Thymus (tissue), 11 donors: ENCODE measurements around the gene LRRFIP2. TPM values are rescaled to one million over a fixed set of nuclear protein-coding genes. Genes with fewer than 3 reads are reported as not detected.
"Not testable (repeated sequence)": the region's sequence is repeated elsewhere in the genome, so short reads cannot be mapped to it uniquely, and the experiment has no call there.

ENCODE experiments used
- DNase-seq, 9 donors: peaks; one replicate each; pipeline ENCODE4 v3.0.0-alpha.2; 2013; ENCODE audit warnings: low spot score in 9 of 9, low read depth in 6 of 9, missing footprints in 1 of 9
- H3K27ac ChIP-seq, 2 donors: one replicate each; pipeline ENCODE4 v1.5.1; 2013; ENCODE audit warnings: control low read depth in 1 of 2, low read depth in 1 of 2, low read length in 1 of 2, mild to moderate bottlenecking in 1 of 2, moderate library complexity in 1 of 2
- H3K27me3 ChIP-seq, 2 donors: one replicate each; pipeline ENCODE4 v1.5.1; 2013; ENCODE audit warnings: low read length in 1 of 2; ENCODE audit not compliant: control insufficient read depth in 2 of 2, insufficient read depth in 1 of 2
- H3K36me3 ChIP-seq, 2 donors: one replicate each; pipeline ENCODE4 v1.5.1; 2013; ENCODE audit warnings: low read length in 1 of 2, mild to moderate bottlenecking in 1 of 2, moderate library complexity in 1 of 2; ENCODE audit not compliant: control insufficient read depth in 2 of 2, insufficient read depth in 2 of 2
- H3K4me1 ChIP-seq, 2 donors: one replicate each; pipeline ENCODE4 v1.5.1; 2013; ENCODE audit warnings: low read length in 2 of 2; ENCODE audit not compliant: control insufficient read depth in 2 of 2, insufficient read depth in 2 of 2
- H3K4me3 ChIP-seq, 2 donors: one replicate each; pipeline ENCODE4 v1.5.1; 2013; ENCODE audit warnings: low read length in 2 of 2, control low read depth in 1 of 2, mild to moderate bottlenecking in 1 of 2
- H3K9me3 ChIP-seq, 2 donors: one replicate each; pipeline ENCODE4 v1.5.1; 2013; ENCODE audit warnings: low read length in 1 of 2, mild to moderate bottlenecking in 1 of 2; ENCODE audit not compliant: control insufficient read depth in 2 of 2, insufficient read depth in 1 of 2
- WGBS: extraction: QIAGEN DNeasy Blood & Tissue Kit; methylation state at CpG from one replicate; pipeline ENCODE4 v1.1.7; 2013; 5-methylcytosine and 5-hydroxymethylcytosine counted together
- polyA plus RNA-seq: library from polyadenylated mRNA; stranded (reverse); fragments of 200-250 nt; gene quantifications from one replicate; pipeline ENCODE4 v1.2.3, GENCODE V29; 2013
- total RNA-seq: library from RNA; stranded (reverse); fragments of 120-200 nt; gene quantifications from one replicate; pipeline ENCODE4 v1.2.4, GENCODE V29; 2013
- donor health status: healthy.

LRRFIP2 gene
- total and polyA plus RNA-seq, 2 donors: 23.5 to 33.6 TPM

DNA sequence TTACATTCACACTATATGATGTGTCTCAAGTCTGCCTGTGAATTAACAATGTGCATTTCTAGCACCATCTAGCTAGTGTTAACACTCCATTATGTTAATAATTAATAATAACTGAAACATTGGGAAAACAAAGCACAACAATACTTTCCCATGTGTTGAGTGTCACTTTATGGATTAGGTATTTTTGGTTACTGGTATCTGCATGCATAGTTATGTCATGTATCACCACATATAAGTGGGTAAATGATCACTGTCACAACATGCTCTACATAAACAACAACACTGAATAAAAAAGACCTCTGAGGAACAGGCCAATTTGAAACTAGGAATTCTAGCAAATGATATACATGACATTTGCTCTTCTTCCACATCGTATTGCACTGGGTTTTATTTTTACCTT lies 106.4 kb downstream of the LRRFIP2 start:
- H3K27ac ChIP-seq: no peak overlapping the region
- DNase-seq: no peak
- 95% methylated on average over 1 of the region's 1 CpG for WGBS
- no peaks in the 10 kb centered on the region for H3K27me3 ChIP-seq
- H3K9me3 ChIP-seq: no peaks in the 10 kb centered on the region
- no peak overlapping the region for H3K4me3 ChIP-seq
- peaks cover 0 to 23% of the 10 kb centered on the region in 2 donors for H3K36me3 ChIP-seq
- peaks cover 0 to 2% of the 10 kb centered on the region in 2 donors for H3K4me1 ChIP-seq

DNA sequence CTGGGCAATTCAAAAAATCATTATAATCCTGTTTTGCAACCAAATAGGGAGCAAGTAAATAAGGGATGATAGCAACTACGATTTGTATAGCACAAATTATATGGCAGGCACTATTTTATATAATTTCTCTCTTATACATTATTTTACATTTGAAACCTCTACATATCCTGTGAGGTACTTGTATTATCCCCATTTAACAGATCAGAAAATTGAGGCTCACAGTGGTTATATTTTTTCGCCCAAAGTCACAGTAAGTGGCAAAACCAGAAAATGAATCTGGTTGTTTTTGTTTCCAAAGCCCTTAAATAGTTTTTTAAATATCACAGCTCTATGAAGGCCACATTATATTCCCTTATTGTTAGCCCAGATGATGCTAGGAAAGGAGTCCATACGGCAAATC lies 106.8 kb downstream of the LRRFIP2 start:
- Histone ChIP-seq H3K36me3 (peaks cover 0 to 23% of the 10 kb centered on the region in 2 donors), H3K27ac (no peak overlapping the region), H3K4me3 (no peak overlapping the region), H3K27me3 (no peaks in the 10 kb centered on the region), H3K4me1 (no peaks in the 10 kb centered on the region), H3K9me3 (no peaks in the 10 kb centered on the region)
- 98% methylated on average over 3 of the region's 3 CpGs for WGBS
- no peak for DNase-seq

DNA sequence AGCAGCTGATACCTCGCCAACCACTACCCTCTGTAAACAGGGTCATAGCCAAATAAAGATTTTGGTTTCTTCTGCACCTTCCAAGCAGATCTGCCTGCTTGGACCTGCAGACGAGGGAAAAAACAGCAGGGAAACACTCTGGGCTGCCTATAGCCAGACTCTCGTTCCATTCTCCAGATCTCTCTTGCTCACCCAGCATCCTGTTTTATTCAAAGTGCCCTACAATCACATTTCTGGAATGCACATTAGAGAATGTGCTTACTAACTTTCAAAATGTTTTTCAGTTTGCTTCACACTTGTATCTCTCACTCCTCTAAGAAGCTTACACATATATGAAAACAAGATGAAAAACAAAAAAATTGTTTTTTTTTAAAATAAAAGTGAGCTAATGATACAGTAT lies 109.6 kb downstream of the LRRFIP2 start:
- Histone ChIP-seq H3K27me3 (no peaks in the 10 kb centered on the region), H3K36me3 (peaks cover 5 to 25% of the 10 kb centered on the region in 2 donors), H3K9me3 (no peaks in the 10 kb centered on the region), H3K27ac (no peak overlapping the region), H3K4me3 (no peak overlapping the region), H3K4me1 (no peaks in the 10 kb centered on the region)
- 95% methylated on average over 3 of the region's 3 CpGs for WGBS
- no peak for DNase-seq

DNA sequence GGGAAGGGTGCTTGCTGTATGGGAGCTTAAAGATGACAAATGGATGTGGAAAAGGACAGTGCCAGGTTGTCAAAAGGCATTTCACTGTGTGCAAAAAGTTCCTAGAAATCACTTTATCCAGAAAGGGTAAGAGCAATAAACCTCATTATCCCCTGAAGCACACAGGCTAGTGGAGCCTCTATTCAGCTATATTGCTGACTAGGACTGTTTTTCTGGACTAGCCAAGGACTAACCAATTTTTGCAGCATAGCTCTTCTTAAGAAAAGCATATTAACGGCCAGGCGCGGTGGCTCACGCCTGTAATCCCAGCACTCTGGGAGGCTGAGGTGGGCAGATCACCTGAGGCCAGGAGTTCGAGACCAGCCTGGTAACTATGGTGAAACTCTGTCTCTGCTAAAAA lies 116.3 kb downstream of the LRRFIP2 start:
- Histone ChIP-seq H3K4me3 (no peak overlapping the region), H3K4me1 (no peaks in the 10 kb centered on the region), H3K27me3 (no peaks in the 10 kb centered on the region), H3K27ac (no peak overlapping the region), H3K36me3 (peaks cover 30 to 64% of the 10 kb centered on the region in 2 donors), H3K9me3 (no peaks in the 10 kb centered on the region)
- 97% methylated on average over 5 of the region's 5 CpGs for WGBS
- no peak for DNase-seq

DNA sequence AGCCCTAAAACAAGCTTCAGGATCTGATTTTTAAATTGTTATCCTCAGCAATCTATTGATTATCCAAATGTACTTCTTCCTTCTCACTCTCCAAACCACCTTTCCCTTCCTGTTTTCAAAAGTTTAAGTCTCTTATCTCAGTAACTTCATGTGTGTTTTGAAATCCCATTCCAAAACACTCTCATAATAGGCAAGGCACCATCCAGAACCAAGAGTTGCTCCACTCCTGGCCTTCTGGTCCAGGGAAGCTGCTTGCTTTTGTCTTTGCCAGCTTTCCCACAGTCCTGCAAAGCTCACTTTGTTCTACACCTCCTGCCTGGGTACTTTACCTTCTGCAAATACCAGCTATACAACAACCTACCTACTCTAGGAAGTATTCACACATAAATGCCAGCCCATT lies 117.6 kb downstream of the LRRFIP2 start:
- H3K27me3 ChIP-seq: no peaks in the 10 kb centered on the region
- H3K4me3 ChIP-seq: no peak overlapping the region
- no peak for DNase-seq
- peaks cover 31 to 62% of the 10 kb centered on the region in 2 donors for H3K36me3 ChIP-seq
- H3K27ac ChIP-seq: no peak overlapping the region
- no peaks in the 10 kb centered on the region for H3K4me1 ChIP-seq
- H3K9me3 ChIP-seq: no peaks in the 10 kb centered on the region

DNA sequence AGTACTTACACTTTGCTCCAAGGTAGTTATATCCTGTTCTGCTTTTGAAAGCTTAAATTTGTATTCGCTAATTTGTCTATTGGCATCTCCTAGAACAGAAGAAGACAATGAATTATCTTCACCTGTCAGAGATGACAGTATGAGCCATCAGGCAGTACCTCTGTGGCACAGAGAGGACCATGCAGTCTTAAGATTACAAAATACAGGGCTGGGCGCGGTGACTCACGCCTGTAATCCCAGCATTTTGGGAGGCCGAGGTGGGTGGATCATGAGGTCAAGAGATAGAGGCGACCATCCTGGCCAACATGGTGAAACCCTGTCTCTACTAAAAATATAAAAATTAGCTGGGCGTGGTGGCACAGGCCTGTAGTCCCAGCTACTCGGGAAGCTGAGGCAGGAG lies 119.3 kb downstream of the LRRFIP2 start:
- peaks cover 35 to 70% of the 10 kb centered on the region in 2 donors for H3K36me3 ChIP-seq
- not testable (repeated sequence) for H3K4me1 ChIP-seq, H3K27ac ChIP-seq, H3K9me3 ChIP-seq, DNase-seq, H3K27me3 ChIP-seq, H3K4me3 ChIP-seq
- 98% methylated on average over 8 of the region's 8 CpGs for WGBS

DNA sequence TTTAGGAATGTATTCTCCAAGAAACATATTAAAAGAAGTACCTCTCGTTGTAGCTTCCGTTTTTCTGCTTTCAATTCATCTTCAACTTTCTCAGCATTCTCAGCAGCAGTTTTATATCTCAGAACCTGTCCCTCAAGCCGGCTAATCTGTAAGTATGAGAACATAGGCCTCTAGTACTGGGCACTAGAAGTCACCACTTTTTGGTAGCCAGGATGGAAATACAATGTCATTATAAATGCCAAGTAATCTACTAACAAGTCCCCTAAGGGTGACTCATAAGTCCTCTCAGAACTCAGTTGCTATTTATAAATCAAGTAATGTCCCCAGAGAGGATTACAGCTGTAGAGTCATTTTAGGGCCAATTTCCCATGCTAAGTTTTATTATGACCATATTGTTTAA lies 120.0 kb downstream of the LRRFIP2 start:
- Histone ChIP-seq H3K4me1 (no peaks in the 10 kb centered on the region), H3K36me3 (peaks cover 41 to 78% of the 10 kb centered on the region in 2 donors), H3K27ac (no peak overlapping the region), H3K27me3 (no peaks in the 10 kb centered on the region), H3K9me3 (no peaks in the 10 kb centered on the region), H3K4me3 (no peak overlapping the region)
- no peak for DNase-seq
- 94% methylated on average over 3 of the region's 3 CpGs for WGBS

DNA sequence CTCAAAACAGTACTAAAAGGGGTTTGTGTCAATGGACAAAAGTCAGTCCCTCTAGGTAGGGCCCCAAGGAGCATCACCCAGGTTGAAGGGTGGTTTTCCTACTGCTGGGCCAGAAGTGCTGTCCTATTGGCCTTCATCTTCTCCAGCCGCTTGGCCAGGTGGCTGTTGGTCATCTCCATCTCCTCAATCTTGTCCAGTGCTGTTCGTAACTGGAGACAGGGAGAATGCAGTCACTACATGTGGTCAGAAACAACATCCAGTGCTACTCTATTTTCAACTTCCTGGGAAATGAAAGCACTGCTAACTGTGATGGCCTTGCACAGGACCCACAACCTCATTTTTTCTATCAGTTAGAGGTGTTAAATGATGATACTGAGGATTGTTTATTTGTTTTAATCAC lies 120.6 kb downstream of the LRRFIP2 start:
- no peaks in the 10 kb centered on the region for H3K27me3 ChIP-seq
- H3K4me3 ChIP-seq: no peak overlapping the region
- H3K9me3 ChIP-seq: no peaks in the 10 kb centered on the region
- WGBS: over 99% methylated on average over 2 of the region's 2 CpGs
- DNase-seq: no peak
- H3K27ac ChIP-seq: no peak overlapping the region
- H3K4me1 ChIP-seq: no peaks in the 10 kb centered on the region
- peaks cover 47 to 79% of the 10 kb centered on the region in 2 donors for H3K36me3 ChIP-seq

DNA sequence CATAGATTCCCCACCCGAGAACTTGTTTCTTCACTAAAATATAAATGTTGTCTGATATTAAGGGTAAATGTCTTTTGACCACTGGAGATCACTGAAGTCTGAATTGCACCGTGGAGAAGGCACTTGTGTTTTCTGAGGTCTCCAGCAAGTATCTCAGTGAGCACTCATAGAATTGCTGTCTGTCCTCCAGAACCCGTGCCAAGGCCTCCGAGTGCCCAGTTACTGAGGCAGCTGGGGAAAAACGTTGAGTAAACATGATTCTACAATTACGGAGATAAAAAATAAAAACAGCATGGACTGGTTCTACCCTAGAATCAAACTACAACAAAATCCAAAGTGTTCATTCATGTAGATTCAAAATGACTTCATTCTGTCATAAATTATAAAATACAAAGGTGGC lies 121.0 kb downstream of the LRRFIP2 start:
- Histone ChIP-seq H3K27me3 (no peaks in the 10 kb centered on the region), H3K4me1 (no peaks in the 10 kb centered on the region), H3K9me3 (no peaks in the 10 kb centered on the region), H3K27ac (no peak overlapping the region), H3K36me3 (peaks cover 51 to 79% of the 10 kb centered on the region in 2 donors), H3K4me3 (no peak overlapping the region)
- DNase-seq: no peak
- WGBS: 89% methylated on average over 6 of the region's 6 CpGs

DNA sequence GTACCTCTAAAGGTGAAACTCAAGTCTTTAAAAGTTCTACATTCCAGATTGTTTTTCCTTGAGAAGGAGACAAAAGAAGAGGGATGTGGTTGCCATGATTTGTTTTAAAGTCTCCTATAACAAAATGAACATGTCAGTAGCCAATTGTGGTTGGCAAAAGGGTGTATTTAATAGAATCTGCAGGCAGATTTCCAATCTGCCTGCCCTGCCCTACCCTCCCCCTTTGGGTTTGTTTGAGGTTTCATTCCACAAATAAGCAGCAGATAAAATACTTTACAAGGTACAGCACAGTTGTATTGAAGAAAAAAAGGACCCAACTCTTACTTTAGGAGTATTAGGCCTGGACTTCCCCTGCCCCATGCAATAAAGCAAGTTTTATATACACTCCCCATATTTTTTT lies 121.5 kb downstream of the LRRFIP2 start:
- Histone ChIP-seq H3K4me1 (no peaks in the 10 kb centered on the region), H3K36me3 (peaks cover 56 to 78% of the 10 kb centered on the region in 2 donors), H3K4me3 (no peak overlapping the region), H3K27ac (no peak overlapping the region), H3K27me3 (no peaks in the 10 kb centered on the region), H3K9me3 (no peaks in the 10 kb centered on the region)
- DNase-seq: no peak
